A673 (cell line): ENCODE data around the gene TRIM8.

Experiments
- CTCF ChIP-seq: fragments of 300-800, 200-600 bp; sonication (generic); conservative IDR thresholded peaks from 2 replicates; pipeline ENCODE4 v1.5.1; 2017; ENCODE audit warnings: low read depth, mild to moderate bottlenecking, antibody characterized with exemption, low read length, moderate library complexity, mixed read lengths
- EZH2 ChIP-seq: fragments of 200-600 bp; sonication (generic); IDR thresholded peaks from 2 replicates; pipeline ENCODE4 v1.6.1; 2017; ENCODE audit warnings: borderline replicate concordance, low read depth, mild to moderate bottlenecking, mixed read lengths, antibody characterized with exemption, low read length; ENCODE audit not compliant: poor library complexity, severe bottlenecking

DNA sequence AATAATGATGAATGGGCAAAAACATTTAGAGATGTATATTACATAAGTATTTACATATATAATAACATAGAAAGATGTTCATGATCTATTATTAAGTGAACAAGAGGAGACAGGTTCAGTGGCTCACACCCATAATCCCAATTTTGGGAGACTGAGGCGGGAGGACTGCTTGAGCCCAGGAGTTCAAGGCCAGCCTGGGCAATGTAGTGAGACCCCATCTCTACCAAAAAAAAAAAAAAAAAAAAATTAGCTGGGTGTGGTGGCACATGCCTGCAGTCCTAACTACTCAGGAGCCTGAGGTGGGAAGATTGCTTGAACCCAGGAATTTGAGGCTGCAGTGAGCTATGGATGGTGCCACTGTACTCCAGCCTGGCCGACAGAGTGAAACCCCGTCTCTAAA lies 57.5 kb downstream of the TRIM8 start:
- TF ChIP-seq CTCF: no peak
- no peak for TF ChIP-seq EZH2
